Activated T-cell treated with anti-CD3 and anti-CD28 coated beads for 1 hour (primary cell): Measurements from ENCODE around the gene ATP9B.

Experiments
- DNase-seq: peaks from one replicate; pipeline ENCODE4 v3.0.0-alpha.2; 2020; ENCODE audit warnings: low read depth

ATP9B gene, protein sequence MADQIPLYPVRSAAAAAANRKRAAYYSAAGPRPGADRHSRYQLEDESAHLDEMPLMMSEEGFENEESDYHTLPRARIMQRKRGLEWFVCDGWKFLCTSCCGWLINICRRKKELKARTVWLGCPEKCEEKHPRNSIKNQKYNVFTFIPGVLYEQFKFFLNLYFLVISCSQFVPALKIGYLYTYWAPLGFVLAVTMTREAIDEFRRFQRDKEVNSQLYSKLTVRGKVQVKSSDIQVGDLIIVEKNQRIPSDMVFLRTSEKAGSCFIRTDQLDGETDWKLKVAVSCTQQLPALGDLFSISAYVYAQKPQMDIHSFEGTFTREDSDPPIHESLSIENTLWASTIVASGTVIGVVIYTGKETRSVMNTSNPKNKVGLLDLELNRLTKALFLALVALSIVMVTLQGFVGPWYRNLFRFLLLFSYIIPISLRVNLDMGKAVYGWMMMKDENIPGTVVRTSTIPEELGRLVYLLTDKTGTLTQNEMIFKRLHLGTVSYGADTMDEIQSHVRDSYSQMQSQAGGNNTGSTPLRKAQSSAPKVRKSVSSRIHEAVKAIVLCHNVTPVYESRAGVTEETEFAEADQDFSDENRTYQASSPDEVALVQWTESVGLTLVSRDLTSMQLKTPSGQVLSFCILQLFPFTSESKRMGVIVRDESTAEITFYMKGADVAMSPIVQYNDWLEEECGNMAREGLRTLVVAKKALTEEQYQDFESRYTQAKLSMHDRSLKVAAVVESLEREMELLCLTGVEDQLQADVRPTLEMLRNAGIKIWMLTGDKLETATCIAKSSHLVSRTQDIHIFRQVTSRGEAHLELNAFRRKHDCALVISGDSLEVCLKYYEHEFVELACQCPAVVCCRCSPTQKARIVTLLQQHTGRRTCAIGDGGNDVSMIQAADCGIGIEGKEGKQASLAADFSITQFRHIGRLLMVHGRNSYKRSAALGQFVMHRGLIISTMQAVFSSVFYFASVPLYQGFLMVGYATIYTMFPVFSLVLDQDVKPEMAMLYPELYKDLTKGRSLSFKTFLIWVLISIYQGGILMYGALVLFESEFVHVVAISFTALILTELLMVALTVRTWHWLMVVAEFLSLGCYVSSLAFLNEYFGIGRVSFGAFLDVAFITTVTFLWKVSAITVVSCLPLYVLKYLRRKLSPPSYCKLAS

DNA sequence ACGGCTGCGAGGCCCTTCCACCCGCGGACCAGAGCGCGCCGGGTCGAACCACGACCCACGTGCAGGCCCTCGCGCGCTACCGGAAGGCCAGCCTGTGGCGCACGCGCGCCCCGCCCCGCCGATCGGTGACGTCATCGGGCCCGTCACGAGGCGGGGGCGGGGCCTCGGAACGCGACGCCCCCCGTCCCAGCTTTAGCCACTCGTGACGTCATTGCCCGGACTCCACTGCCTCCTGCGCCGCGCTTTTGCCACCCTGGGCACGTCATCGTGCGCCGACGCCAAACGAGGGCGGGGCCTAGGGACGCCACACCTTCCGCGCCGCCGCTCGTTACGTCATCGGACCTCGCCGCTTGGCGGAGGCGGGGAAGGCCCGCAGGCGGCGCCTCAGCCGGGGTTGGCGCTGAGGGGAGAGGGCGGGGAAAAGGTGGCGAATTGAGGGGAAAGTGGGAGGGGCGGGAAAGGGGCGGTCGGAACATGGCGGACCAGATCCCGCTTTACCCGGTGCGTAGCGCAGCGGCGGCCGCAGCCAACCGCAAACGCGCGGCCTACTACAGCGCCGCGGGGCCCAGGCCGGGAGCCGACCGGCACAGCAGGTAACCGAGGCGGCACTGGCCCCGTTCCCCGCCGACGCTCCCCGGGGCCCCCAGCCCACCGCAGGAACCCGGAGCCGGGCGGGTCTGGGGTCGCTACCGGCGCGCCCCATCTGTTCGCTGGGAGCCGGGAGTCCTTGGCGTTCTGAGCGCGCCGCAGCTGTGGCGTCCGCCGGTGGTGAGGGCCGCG is at the start of gene ATP9B:
Gene ATP9B (plus strand): TSS at position 458 of the 780 bp plus-strand sequence. CDS start 17 bp downstream, at position 475.
- DNase-seq, result peak; percentile 96

- DNase-seq, result no peak
These were observed 49.3 kb upstream of the ATP9B start for GRCh38 chr18:79019881-79020280.

DNA sequence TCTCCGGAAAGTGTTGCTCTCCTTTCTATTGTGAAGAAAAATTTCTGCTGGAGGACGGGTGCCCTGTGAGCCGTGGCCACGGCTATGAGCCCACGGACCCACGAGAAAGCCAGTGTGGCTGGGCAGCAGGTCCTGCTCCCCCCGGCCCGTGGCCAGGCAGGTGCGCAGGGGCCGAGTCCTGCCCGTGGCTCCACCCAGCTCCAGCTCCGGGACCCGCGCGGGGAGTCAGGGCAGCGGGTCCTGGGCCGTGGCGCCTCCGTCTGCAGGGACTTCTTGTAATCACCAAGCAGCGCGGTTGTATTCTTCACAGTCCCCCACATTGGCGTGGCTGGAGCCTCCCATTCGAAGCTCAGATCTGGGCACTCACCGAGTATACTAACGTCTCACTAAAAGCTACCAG is 46.6 kb upstream of the ATP9B start:
- DNase-seq, result no peak

- no peak for DNase-seq
These were observed 42.7 kb upstream of the ATP9B start for GRCh38 chr18:79026491-79026890.

GRCh38 chr18:79030680-79031079 is 38.5 kb upstream of the ATP9B start:
- no peak for DNase-seq

DNA sequence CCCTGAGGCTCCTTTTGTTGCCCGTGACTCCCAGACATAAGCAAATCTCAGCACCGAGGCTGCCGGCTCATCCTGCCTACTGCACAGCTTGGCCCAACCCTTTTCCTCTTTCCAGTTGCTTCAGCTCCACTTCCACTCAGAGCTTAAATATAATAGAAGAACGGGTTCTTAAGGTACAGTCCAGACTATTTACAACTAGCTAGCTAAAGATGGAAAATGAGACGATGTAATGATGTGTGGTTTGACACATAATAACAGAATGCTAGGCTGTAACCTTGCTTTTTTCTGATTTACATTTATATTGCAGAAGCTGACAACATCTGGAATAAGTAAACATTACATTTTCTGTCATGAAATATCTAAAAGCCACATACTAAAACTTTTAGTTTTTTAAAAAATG is 26.9 kb upstream of the ATP9B start:
- DNase-seq, result no peak

DNA sequence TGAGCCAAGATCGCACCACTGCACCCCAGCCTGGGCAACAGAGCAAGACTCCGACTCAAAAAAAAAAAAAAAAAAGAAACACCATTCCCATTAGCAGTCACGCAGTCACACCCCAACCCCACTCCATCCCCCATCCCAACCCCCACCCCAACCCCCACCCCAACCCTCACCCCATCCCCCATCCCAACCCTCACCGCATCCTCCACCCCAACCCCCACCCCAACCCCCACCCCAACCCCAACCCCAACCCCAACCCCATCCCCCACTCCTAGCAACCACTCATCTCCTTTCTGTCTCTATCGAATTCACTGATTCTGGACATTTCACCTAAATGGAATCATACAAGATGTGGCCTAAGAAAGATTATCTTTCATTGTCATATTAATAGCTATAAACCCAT is 25.9 kb upstream of the ATP9B start:
- DNase-seq, result no peak

DNA sequence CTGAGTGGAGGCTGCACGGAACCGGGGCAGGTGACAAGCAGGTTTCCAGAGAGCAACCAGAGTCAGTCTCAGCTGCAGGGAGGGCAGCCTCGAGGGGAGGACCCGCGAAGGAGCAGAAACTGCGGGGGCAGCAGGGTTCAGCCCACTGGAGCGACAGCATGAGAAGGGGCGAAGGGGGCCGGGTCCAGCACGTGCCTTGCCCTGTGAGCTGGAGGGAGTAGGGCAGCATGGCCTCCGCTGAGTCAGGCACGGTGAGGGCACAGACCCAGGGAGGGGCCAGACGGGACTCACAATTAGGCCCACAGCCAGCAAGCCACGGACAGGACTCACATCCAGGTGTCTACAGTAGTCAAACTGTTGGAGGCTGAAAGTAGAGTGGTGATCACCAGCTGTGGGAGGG is 22.7 kb upstream of the ATP9B start:
- no peak for DNase-seq

- no peak for DNase-seq
These were observed 21.5 kb upstream of the ATP9B start for GRCh38 chr18:79047556-79048244.

DNA sequence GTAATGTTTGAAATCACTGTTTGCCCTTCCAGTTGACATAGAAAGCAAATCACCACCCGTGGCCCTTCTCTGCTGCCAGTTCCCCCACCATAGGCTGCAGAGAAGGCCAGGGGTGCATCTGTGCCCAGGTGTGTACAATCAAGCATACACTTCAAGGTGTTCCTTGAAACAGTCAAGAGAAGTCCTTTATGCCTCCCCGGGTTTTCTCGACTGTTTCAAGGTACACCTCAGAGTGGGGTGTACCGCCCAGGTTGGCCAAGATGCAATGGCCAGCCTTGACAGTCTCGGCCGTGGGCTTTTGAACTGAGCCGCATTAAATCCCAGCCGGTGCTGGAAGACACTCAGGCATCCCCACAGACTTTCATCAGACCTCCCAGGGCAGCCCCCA is 21.0 kb upstream of the ATP9B start:
- no peak for DNase-seq

DNA sequence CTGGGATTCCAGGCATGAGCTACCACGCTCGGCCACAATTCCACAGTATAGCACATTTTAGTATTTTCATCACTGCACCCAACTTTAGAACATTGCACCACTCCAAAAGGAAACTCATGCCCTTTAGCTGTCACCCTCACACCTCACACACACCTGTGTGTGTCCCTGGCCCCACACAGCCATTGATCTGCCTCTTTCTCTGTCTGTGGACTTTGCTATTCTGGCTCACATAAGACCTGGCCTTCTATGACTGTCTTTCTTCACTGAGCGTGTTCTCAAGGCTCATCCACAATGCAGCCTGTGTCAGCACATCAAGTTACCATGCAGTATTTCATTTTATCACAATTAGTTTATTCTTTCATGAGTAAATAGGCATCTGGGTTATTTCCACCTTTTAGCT is 19.7 kb upstream of the ATP9B start:
- no peak for DNase-seq

- DNase-seq, result no peak
These were observed 19.2 kb upstream of the ATP9B start for GRCh38 chr18:79050005-79050404.

DNA sequence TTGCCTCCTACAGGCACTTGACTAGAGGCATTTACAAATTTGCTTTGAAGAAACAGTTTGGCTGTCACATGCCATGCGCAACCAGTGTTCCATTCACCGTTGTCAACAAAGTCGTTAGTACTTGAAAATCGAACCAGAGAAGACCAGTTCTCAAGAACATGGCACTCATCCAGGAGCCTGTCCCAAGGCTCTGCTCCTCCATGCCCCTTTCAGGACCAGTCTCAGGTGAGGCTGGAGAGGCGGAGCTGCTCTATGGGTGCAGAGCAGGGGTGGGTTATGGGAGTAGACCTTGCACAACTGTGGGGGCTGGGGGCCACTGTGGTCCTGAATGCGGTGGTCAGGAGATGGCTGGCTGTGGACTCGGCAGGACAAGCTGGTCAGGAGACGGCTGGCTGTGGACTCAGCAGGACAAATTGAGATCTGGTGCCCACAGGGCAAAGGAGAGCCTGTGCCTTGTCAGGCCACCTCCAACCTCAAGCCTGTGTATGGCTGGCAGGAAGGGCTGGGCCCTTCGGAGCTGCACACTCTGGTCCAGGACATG is 12.3 kb upstream of the ATP9B start:
- DNase-seq, result no peak

- no peak for DNase-seq
These were observed 11.2 kb upstream of the ATP9B start for GRCh38 chr18:79058007-79058406.

DNA sequence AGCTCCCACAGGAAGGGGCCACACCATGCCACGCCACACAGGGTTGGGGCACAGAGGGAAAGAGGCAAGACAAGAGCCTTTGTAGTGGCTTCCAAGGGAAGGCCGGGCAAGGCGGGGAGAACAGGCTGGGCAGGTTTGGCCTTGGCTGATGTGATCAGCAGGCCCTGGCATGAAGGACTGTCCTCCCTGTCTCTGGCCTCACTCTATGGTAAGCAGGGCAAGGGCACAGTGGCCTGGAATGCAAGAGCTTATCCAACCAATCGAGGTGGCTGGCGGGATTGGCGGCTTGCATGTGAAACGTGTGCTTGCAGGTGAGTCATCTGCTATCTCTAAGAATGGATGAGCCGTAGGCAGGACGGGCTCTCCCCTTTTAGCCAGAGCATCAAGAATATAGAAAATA is 6.4 kb upstream of the ATP9B start:
- DNase-seq, result no peak

GRCh38 chr18:79064228-79064627 is 5.0 kb upstream of the ATP9B start:
- no peak for DNase-seq

DNA sequence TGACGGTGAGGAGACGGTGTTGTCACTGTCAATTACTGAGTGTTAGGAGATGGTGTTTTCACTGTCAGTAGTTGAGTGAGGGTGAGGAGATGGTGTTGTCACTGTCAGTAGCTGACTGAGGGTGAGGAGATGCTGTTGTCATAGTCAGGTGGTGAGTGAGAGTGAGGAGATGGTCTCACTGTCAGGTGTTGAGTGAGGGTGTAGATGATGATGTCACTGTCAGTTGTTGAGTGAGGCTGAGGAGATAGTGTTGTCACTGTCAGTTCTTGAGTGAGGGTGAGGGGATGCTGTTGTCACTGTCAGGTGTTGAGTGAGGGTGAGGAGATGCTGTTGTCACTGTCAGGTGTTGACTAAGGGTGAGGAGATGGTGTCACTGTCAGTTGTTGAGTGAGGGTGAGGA is 3.4 kb upstream of the ATP9B start:
- DNase-seq, result no peak

DNA sequence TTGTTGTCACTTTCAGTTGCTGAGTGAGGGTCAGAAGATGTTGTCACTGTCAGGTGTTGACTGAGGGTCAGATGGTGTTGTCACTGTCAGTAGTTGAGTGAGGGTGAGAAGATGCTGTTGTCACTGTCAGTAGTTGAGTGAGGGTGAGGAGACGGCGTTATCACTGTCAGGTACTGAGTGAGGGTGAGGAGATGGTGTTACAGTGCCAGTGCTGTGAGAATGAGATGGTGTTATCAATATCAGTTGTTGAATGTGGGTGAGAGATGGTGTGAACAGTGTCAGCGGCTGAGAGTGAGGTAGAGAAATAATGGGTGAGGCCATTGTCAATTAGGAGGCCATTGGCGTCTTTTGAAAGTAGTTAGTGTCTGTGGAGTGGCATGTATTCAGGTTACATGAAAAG is 1.6 kb upstream of the ATP9B start:
- DNase-seq, result no peak

DNA sequence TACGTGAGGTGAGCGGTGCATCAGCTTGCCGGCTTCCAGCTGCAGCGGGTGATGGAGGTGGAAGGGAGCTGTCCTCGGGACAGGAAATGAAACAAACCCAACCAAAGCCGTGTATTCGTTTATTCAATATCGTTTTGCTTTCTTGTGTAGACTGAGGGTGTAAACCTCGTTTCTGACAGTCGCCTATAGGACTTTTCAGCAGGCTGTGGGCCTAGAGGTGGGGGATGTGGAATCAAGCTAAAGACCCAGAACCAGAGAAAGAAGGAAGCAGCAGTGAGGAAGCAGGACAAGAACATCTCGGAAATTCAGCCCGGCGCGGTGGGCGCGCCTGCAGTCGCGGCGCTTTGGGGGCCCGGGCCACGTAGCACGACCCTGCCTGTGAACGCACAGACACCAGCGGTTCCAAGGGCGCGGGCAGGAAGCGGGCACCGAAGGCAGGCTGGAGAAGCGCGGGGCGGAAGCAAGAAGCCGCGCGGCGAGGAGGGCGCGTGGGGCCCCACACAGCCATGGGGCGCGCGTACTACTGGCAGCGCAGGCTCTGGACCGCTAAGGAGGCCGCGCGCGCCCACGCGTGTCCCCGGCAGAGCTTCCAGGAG is 755 bp upstream of the ATP9B start:
- peak; percentile 20 for DNase-seq

GRCh38 chr18:79069717-79070151 is 540 bp downstream of the ATP9B start:
- no peak for DNase-seq

GRCh38 chr18:79070486-79070885 is 1.3 kb downstream of the ATP9B start:
- DNase-seq, result no peak
